Islet of Langerhans (tissue), 1 donor: ENCODE results near the gene STARD7.
"Not testable (repeated sequence)": the region's sequence is repeated elsewhere in the genome, so short reads cannot be mapped to it uniquely, and the experiment has no call there.

Experiments used
- FAIRE-seq: peaks from one replicate; lab custom pipeline; 2011; peaks lifted over from hg19 to GRCh38; lab: Jason Lieb, UNC

STARD7 gene

GRCh38 chr2:96163415-96163767, 45.2 kb downstream of the STARD7 start:
- no peak for FAIRE-seq

DNA sequence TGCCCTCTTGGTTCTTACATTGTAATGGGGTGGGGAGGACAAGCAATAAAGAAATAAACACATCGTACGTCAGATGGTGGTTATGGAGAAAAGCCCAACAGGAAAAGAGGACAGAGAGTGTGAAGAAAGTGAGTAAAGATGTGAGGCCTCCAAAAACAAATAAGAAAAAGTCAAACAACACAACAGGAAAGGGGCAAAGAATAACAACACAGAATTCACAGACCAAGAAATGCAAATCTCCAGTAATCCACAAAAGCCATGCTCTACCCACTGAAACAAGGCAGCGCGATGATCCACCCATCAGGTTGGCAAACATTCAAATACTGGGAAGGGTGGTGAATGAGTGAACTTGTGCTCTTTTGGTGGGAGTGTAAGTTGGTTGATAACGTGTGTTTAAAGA, 46.7 kb downstream of the STARD7 start:
- FAIRE-seq = no peak

DNA sequence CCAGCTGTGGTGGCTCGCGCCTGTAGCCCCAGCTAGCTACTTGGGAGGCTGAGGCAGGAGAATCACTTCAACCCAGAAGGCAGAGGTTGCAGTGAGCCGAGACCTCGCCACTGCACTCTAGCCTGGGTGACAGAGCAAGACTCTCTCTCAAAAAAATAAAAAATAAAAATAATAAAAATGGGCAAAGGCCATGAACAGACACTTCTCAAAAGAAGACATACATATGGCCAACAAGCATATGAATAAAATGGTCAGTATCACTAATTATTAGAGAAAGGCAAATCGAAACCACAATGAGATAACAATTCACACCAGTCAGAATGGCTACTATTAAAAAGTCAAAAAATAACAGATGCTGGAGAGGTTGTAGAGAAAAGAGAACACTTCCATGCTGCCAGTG, 48.3 kb downstream of the STARD7 start:
- not testable (repeated sequence) for FAIRE-seq

DNA sequence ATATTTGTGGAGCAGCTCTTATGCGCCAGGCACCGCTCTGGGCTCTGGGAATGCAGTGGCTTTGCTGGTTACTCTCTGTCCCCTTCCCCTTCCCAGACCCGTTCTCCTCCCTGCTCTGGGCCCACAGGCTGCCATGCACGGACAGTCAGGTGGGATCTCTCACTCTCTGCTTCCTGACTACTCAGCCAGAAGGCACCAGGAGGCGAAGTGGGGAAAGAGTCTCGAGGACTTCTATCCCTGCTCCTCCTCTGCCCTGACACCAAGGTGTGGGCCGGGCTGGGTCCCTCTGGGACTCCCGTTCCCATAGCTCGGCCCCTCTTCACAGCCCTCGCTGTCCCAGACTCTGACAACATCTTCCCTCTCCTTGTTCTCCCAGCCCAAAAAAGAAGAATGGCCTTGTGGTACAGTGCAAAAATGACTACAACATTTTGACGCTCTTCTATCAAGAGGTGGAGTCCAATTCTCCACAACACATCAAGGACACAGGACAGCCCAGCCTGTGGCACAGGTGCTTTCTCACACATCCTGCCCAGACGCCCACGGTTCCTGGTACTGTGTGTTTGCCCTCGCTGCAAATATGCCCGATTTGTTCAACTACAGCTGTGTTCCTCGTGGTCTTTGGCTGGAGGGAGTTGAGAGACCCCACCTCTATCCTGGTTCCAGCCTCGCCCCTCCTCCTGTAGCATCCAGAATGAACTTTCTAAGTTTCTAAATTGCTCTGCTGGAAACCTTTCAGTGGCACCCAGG, 49.4 kb downstream of the STARD7 start:
- no peak for FAIRE-seq

DNA sequence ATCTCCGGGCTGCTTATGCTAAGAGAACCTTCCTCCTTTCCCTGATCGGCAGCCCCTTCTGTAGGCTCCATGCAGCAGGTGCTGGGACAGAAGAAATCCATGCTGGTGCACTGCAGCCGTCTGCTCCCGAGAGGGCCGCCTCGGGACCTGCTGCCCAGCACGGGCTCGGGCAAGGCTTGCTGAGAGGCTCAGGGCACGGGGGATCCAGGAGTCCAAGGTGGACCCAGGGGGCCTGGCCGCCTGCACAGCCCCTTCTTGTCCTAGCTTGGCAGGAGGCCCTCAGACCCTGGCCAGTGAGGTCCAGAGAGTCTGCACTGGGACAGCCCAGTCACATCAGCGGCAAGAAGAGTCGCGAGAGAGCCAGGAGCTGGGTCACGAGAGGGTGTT, 50.1 kb downstream of the STARD7 start:
- no peak for FAIRE-seq

GRCh38 chr2:96157649-96158553, 50.7 kb downstream of the STARD7 start:
- FAIRE-seq = no peak

- no peak for FAIRE-seq
Measured at GRCh38 chr2:96156926-96157648, 51.5 kb downstream of the STARD7 start.

GRCh38 chr2:96156011-96156820, 52.4 kb downstream of the STARD7 start:
- no peak for FAIRE-seq

- no peak for FAIRE-seq
Measured at GRCh38 chr2:96154506-96155380, 53.9 kb downstream of the STARD7 start.

DNA sequence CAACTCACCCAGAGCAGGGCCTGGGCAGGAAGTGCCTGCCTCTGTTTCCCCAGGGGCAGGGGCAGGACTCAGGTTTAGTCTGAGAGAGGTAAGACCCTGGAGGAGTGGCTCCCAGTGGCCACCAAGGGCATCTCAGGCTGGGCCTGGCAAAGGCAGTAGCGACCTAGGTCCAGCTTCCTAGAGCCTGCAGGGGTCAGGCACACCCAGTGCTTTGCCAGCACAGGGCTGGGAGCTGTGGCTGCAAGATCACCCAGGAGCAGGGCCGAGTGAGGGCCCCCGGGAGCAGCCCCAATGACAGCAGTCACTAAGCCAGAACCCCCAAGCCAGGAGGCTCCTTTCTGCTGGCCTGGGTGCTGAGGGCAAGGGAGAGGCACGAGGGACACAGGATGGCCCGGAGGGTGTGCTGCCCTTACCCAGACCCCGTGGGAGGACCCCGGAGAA, 54.6 kb downstream of the STARD7 start:
- no peak for FAIRE-seq

GRCh38 chr2:96153291-96153713, 55.3 kb downstream of the STARD7 start:
- no peak for FAIRE-seq

DNA sequence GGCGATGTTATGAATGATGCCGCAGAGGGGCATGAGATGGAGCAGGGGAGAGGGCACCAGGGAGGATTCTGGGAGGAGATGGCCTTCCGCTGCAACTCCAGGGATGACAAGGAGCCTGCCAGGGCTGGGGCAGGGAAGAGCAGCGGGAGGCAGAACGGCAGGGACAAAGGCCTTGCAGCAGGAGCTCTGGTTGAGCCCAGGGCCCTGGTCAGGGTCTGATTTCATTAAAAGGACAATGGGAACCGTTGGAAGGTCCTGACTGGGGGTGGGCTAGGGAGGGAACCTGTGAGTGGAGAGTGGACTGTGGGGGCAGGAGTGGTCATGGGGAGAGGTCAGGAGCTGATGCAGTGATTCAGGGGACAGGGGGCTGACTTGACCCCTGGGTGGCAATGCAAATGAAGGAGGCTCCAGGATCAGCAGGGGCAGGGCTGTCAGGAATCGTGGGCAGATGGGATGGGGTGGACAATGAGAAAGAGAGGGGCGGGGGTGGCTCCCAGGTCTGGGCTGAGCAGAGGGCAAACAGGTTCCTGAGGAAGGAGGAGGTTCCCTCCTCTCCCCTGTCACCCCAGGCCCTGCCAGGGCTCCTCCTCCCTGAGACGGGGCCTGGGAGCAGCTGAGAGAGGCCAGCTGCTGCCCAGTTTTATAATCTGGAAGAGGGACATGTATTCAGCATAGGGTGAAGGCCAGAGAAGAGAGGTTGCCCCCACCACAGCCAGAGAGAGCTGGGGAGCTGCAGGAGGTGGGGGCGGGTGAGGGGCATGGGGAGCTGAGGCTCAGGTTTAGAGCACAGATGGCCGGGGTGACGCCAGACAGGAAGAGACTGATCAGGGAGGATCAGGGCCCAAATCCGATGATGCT, 56.1 kb downstream of the STARD7 start:
- no peak for FAIRE-seq

DNA sequence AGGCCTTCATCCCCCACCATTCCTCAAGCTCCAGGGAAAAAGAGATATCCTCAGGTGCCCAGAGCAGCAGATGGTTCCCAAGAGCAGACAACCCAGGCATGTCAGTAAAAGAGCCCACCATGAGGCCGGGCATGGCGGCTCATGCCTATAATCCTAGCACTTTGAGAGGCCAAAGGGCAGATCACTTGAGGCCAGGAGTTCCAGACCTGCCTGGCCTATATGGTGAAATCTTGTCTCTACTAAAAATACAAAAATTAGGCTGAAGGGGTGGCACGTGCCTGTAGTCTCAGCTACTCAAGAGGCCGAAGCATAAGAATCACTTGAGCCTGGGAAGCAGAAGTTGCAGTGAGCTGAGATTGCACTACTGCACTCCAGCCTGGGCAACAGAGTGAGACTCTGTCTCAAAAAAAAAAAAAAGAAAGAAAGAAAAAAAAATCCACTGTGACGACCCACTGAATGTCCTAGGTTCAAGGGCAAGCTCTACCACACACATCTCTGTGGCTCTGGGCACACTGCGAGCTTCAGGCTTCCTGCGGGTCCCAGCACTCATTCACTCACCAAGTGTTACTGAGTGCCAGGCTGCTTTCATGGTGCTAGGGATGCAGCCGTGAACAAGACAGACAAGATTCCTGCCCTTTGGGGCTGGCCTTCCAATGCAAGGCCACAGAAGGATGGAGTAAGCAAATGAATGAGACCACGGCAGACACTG, 56.9 kb downstream of the STARD7 start:
- FAIRE-seq = no peak

GRCh38 chr2:96150791-96151594, 57.6 kb downstream of the STARD7 start:
- no peak for FAIRE-seq

GRCh38 chr2:96150007-96150640, 58.5 kb downstream of the STARD7 start:
- FAIRE-seq = no peak

- no peak for FAIRE-seq
Measured at GRCh38 chr2:96148410-96149217, 60.0 kb downstream of the STARD7 start.

DNA sequence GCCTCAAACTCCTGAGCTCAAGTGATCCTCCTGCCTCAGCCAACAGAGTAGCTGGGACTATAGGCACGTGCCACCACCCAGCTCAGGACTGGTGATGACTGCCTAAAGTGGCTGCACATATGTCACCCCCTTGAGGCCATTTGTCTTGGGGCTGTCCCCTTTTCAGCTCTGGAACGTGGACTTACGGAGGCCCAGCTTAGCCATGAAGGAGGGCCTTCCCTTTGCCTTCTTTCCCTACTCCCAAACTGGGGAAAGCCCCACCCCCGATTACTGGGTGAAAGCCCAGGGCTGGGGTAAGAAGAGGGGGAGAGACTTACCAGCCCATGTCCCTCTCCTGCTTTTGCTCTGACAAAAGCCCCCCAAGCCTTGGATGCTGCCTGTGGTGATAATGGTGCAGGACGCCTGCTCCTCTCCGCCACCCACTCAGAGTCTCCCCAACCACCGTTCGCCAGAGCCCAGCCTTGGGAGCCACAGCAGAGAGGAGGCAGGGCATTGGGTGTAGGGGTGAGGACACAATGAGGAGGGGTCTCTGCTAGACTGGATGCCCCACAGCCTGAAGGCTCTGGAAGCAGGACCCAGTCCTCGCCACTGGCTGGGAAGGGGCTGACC, 60.9 kb downstream of the STARD7 start:
- no peak for FAIRE-seq
